H1 (cell line): ENCODE results near the gene EBPL. TPM values are rescaled to one million over a fixed set of nuclear protein-coding genes. Genes with fewer than 3 reads are reported as not detected.

Experiments
- CTCF ChIA-PET: fragments of 300-600 bp; sonication (Branson Sonifier 250); formaldehyde crosslinking; loops from one replicate; lab custom pipeline; 2021; ENCODE audit not compliant: partially characterized antibody; lab: Charles Lee
- POLR2A ChIA-PET: fragments of 300-600 bp; sonication (Branson Sonifier 250); formaldehyde crosslinking; loops from one replicate; lab custom pipeline; 2021; ENCODE audit warnings: inconsistent platforms; ENCODE audit not compliant: partially characterized antibody; lab: Charles Lee
- DNase-seq, 2 experiments: peaks; one replicate each; pipeline versions ENCODE4 v3.0.0 to v3.0.0-alpha.2; 2010 to 2022; ENCODE audit warnings: low spot score in 2 of 2, low read depth in 1 of 2, mixed read lengths in 1 of 2
- FAIRE-seq: peaks from 2 replicates; lab custom pipeline; 2011; peaks lifted over from hg19 to GRCh38; lab: Jason Lieb, UNC
- H2AFZ ChIP-seq: 2 replicates; pipeline ENCODE4 v1.8.1; 2012; ENCODE audit warnings: low read length, inconsistent platforms
- H2AK5ac ChIP-seq: 2 replicates; pipeline ENCODE4 v1.6.1; 2013; ENCODE audit warnings: low read depth, low read length
- H2BK120ac ChIP-seq: replicated peaks from 2 replicates; pipeline ENCODE3; 2013; ENCODE audit warnings: low read depth, low read length, inconsistent platforms
- H2BK12ac ChIP-seq: 2 replicates; pipeline ENCODE4 v1.6.1; 2013; ENCODE audit warnings: low read depth, low read length
- H2BK15ac ChIP-seq: 2 replicates; pipeline ENCODE4 v1.6.1; 2013; ENCODE audit warnings: low read length
- H2BK20ac ChIP-seq: 2 replicates; pipeline ENCODE4 v1.6.1; 2013; ENCODE audit warnings: low read length
- H2BK5ac ChIP-seq: 2 replicates; pipeline ENCODE4 v1.6.1; 2013; ENCODE audit warnings: low read depth, low read length
- H3K14ac ChIP-seq: 2 replicates; pipeline ENCODE4 v1.6.1; 2013; ENCODE audit warnings: inconsistent platforms; ENCODE audit not compliant: insufficient read length
- H3K18ac ChIP-seq: 2 replicates; pipeline ENCODE4 v1.6.1; 2013; ENCODE audit warnings: low read length; ENCODE audit errors: extremely low read depth
- H3K23ac ChIP-seq: 2 replicates; pipeline ENCODE4 v1.6.1; 2013; ENCODE audit warnings: inconsistent platforms; ENCODE audit not compliant: insufficient read length
- H3K23me2 ChIP-seq: 2 replicates; pipeline ENCODE4 v1.6.1; 2013; ENCODE audit warnings: low read depth, low read length
- H3K27ac ChIP-seq: 2 replicates; pipeline ENCODE4 v1.6.1; 2011; ENCODE audit warnings: low read depth, low read length, inconsistent platforms
- H3K27me3 ChIP-seq, 4 experiments: replicated peaks in 1 of 4; 1 replicate in 1 of 4; 2 replicates in 3 of 4; pipeline versions ENCODE4 v1.6.1 to v1.8.1; 2011 to 2013; ENCODE audit warnings: low read length in 3 of 4, mild to moderate bottlenecking in 3 of 4, inconsistent platforms in 2 of 4, mixed read lengths in 2 of 4, moderate library complexity in 1 of 4; ENCODE audit not compliant: control insufficient read depth in 3 of 4, insufficient read depth in 3 of 4; ENCODE audit errors: extremely low read depth in 1 of 4
- H3K36me3 ChIP-seq, 4 experiments: 2 replicates each; pipeline versions ENCODE4 v1.6.1 to v1.8.1; 2011 to 2013; ENCODE audit warnings: mild to moderate bottlenecking in 4 of 4, low read length in 3 of 4, moderate library complexity in 2 of 4, control low read depth in 1 of 4, inconsistent platforms in 1 of 4; ENCODE audit not compliant: insufficient read depth in 4 of 4, control insufficient read depth in 2 of 4
- H3K4ac ChIP-seq: replicated peaks from 2 replicates; pipeline ENCODE3; 2013; ENCODE audit warnings: low read length, low read depth, mixed read lengths, inconsistent platforms; ENCODE audit not compliant: insufficient read length
- H3K4me1 ChIP-seq, 4 experiments: replicated peaks in 1 of 4; 1 replicate in 1 of 4; 2 replicates in 3 of 4; pipeline versions ENCODE4 v1.6.1 to v1.8.1; 2011 to 2013; ENCODE audit warnings: low read length in 3 of 4, inconsistent platforms in 2 of 4, mixed read lengths in 1 of 4; ENCODE audit not compliant: insufficient read depth in 4 of 4, control insufficient read depth in 3 of 4
- H3K4me2 ChIP-seq, 2 experiments: 2 replicates each; pipeline versions ENCODE4 v1.6.1 to v1.8.1; 2011 to 2013; ENCODE audit warnings: low read depth in 2 of 2, low read length in 2 of 2, control low read depth in 1 of 2, inconsistent platforms in 1 of 2, mild to moderate bottlenecking in 1 of 2; ENCODE audit not compliant: insufficient read depth in 1 of 2
- H3K4me3 ChIP-seq, 4 experiments: fragments of 200-600, 300-600 bp in 1 of 4; sonication (generic), shearing (Covaris generic), sonication (Bioruptor Twin) in 1 of 4; 2 replicates each; pipeline versions ENCODE4 v1.5.1 to v1.8.1; 2011 to 2016; ENCODE audit warnings: low read length in 4 of 4, low read depth in 3 of 4, control low read depth in 2 of 4, inconsistent platforms in 2 of 4, mild to moderate bottlenecking in 2 of 4, mixed read lengths in 1 of 4, moderate library complexity in 1 of 4; ENCODE audit not compliant: insufficient read depth in 2 of 4; ENCODE audit errors: extremely low read depth in 1 of 4
- H3K56ac ChIP-seq: replicated peaks from 2 replicates; pipeline ENCODE3; 2013; ENCODE audit warnings: low read depth, mild to moderate bottlenecking, mixed read lengths, low read length, inconsistent platforms; ENCODE audit not compliant: insufficient read length
- H3K79me1 ChIP-seq: 2 replicates; pipeline ENCODE4 v1.6.1; 2013; ENCODE audit warnings: low read depth, low read length, control low read depth
- H3K79me2 ChIP-seq, 2 experiments: 2 replicates each; pipeline versions ENCODE4 v1.6.1 to v1.8.1; 2012 to 2013; ENCODE audit warnings: low read length in 2 of 2, mild to moderate bottlenecking in 2 of 2, inconsistent platforms in 1 of 2; ENCODE audit not compliant: insufficient read depth in 2 of 2, control insufficient read depth in 1 of 2
- H3K9ac ChIP-seq, 4 experiments: replicated peaks in 1 of 4; 1 replicate in 1 of 4; 2 replicates in 3 of 4; pipeline versions ENCODE4 v1.6.1 to v1.8.1; 2011 to 2013; ENCODE audit warnings: low read depth in 3 of 4, low read length in 3 of 4, control low read depth in 2 of 4, mild to moderate bottlenecking in 2 of 4, moderate library complexity in 2 of 4, inconsistent platforms in 1 of 4; ENCODE audit errors: extremely low read depth in 1 of 4
- H3K9me3 ChIP-seq, 2 experiments: 2 replicates each; pipeline versions ENCODE4 v1.6.1 to v1.8.1; 2012 to 2013; ENCODE audit warnings: mild to moderate bottlenecking in 2 of 2, moderate library complexity in 2 of 2, control low read depth in 1 of 2, inconsistent platforms in 1 of 2, low read depth in 1 of 2, low read length in 1 of 2, mixed read lengths in 1 of 2; ENCODE audit not compliant: insufficient read depth in 2 of 2
- H4K20me1 ChIP-seq, 2 experiments: replicated peaks in 1 of 2; 2 replicates each; pipeline versions ENCODE3 to v1.8.1; 2011 to 2013; ENCODE audit warnings: inconsistent platforms in 2 of 2, low read length in 2 of 2, mild to moderate bottlenecking in 1 of 2; ENCODE audit not compliant: insufficient read depth in 2 of 2, control insufficient read depth in 1 of 2
- H4K5ac ChIP-seq: 2 replicates; pipeline ENCODE4 v1.6.1; 2013; ENCODE audit warnings: low read length, low read depth, mixed read lengths, inconsistent platforms; ENCODE audit not compliant: insufficient read length
- H4K8ac ChIP-seq: 2 replicates; pipeline ENCODE4 v1.8.0; 2013; ENCODE audit warnings: mild to moderate bottlenecking, moderate library complexity, low read length, inconsistent platforms; ENCODE audit not compliant: insufficient read depth; ENCODE audit errors: extremely low read depth
- H4K91ac ChIP-seq: replicated peaks from 2 replicates; pipeline ENCODE3; 2013; ENCODE audit warnings: low read length, mixed read lengths, inconsistent platforms; ENCODE audit not compliant: insufficient read length
- ASH2L ChIP-seq: fragments of 200-600, 300-600 bp; sonication (generic); IDR thresholded peaks from one replicate; pipeline ENCODE4 v1.7.1; 2017; ENCODE audit warnings: low read length
- BRCA1 ChIP-seq: IDR thresholded peaks from 2 replicates; pipeline ENCODE4 v1.6.1; 2012; ENCODE audit warnings: low read depth, low read length, improper control_type of control experiment
- CBX8 ChIP-seq: fragments of 300-800, 300-1000 bp; sonication (generic); IDR thresholded peaks from 2 replicates; pipeline ENCODE4 v1.7.1; 2016; ENCODE audit warnings: low read depth, low read length, borderline replicate concordance
- CTBP2 ChIP-seq: IDR thresholded peaks from 2 replicates; pipeline ENCODE4 v1.7.0; 2011; ENCODE audit warnings: borderline replicate concordance, mild to moderate bottlenecking, moderate library complexity, mixed read lengths, low read length; ENCODE audit not compliant: insufficient read depth, insufficient read length
- GTF2F1 ChIP-seq: IDR thresholded peaks from 2 replicates; pipeline ENCODE4 v1.6.1; 2012; ENCODE audit warnings: low read depth, low read length, improper control_type of control experiment, borderline replicate concordance
- HDAC2 ChIP-seq, 2 experiments: fragments of 300-600 bp in 1 of 2; sonication (generic) in 1 of 2; IDR thresholded peaks; 2 replicates each; pipeline ENCODE4 v1.6.1; 2011 to 2012; ENCODE audit warnings: low read depth in 2 of 2, low read length in 2 of 2, mild to moderate bottlenecking in 2 of 2, moderate library complexity in 2 of 2, borderline replicate concordance in 1 of 2, inconsistent platforms in 1 of 2
- NRF1 ChIP-seq: IDR thresholded peaks from 2 replicates; pipeline ENCODE4 v1.6.1; 2011; ENCODE audit warnings: mild to moderate bottlenecking, low read depth, low read length, improper control_type of control experiment
- POLR2A ChIP-seq, 2 experiments: IDR thresholded peaks; 1 replicate in 1 of 2; 2 replicates in 1 of 2; pipeline ENCODE4 v1.6.1; 2011; ENCODE audit warnings: low read depth in 2 of 2, low read length in 2 of 2, mild to moderate bottlenecking in 2 of 2; ENCODE audit errors: control extremely low read depth in 1 of 2
- RNF2 ChIP-seq: fragments of 200-900, 300-1000 bp; sonication (generic); IDR thresholded peaks from 2 replicates; pipeline ENCODE4 v1.7.1; 2016; ENCODE audit warnings: borderline replicate concordance, low read depth, mild to moderate bottlenecking, antibody characterized with exemption, low read length; ENCODE audit not compliant: poor library complexity, severe bottlenecking; ENCODE audit errors: missing control alignments
- SP1 ChIP-seq: IDR thresholded peaks from 2 replicates; pipeline ENCODE4 v1.6.1; 2011; ENCODE audit warnings: low read depth, low read length
- SP4 ChIP-seq: IDR thresholded peaks from 2 replicates; pipeline ENCODE4 v1.6.1; 2012; ENCODE audit warnings: low read length, inconsistent platforms
- SUZ12 ChIP-seq: fragments of 200-600 bp; sonication (generic); IDR thresholded peaks from 2 replicates; pipeline ENCODE4 v1.6.1; 2012; ENCODE audit warnings: mild to moderate bottlenecking, inconsistent platforms, low read length, moderate library complexity, mixed read lengths
- TCF12 ChIP-seq: IDR thresholded peaks from 2 replicates; pipeline ENCODE4 v1.6.1; 2011; ENCODE audit warnings: low read depth, mild to moderate bottlenecking, low read length
- WGBS, 2 experiments: shearing (Covaris generic) in 1 of 2; methylation state at CpG; one replicate each; pipeline versions ENCODE4 v1.1.6 to v1.1.7; 2013 to 2015; ENCODE audit warnings: low lambda C conversion rate in 2 of 2, mixed read lengths in 2 of 2, inconsistent platforms in 1 of 2, low coverage in 1 of 2, missing lambda C conversion rate in 1 of 2; ENCODE audit not compliant: insufficient replicate concordance in 2 of 2, insufficient coverage in 1 of 2, insufficient read length in 1 of 2; ENCODE audit errors: extremely low coverage in 1 of 2, missing lambda C conversion rate in 1 of 2; 5-methylcytosine and 5-hydroxymethylcytosine counted together
- polyA plus RNA-seq, 7 experiments: library from polyadenylated mRNA; depleted of rRNA in 3 of 7; stranded (reverse) in 5 of 7; unstranded in 2 of 7; fragments of >200 nt in 5 of 7; fragments of 200-250 nt in 2 of 7; gene quantifications; 1 replicate in 5 of 7; 2 replicates in 1 of 7; 4 replicates in 1 of 7; pipeline versions ENCODE4 v1.2.1 to v1.2.3, GENCODE V29; 2011 to 2013; ENCODE audit warnings: missing spikeins in 2 of 7, mixed read lengths in 2 of 7
- total RNA-seq: library from RNA; stranded (reverse); fragmentation: NEBNext Ultra II Directional; extraction: Animal tissue kit (Norgen Biotek cat#: 25700); gene quantifications from 2 replicates; pipeline ENCODE4 v1.2.1, GENCODE V29; 2021

The EBPL gene
- total and polyA plus RNA-seq, 2 of the 8 experiments (the other 6 are each of a cell fraction or from before 2014, with no cell fraction given): 130 to 204 TPM

DNA sequence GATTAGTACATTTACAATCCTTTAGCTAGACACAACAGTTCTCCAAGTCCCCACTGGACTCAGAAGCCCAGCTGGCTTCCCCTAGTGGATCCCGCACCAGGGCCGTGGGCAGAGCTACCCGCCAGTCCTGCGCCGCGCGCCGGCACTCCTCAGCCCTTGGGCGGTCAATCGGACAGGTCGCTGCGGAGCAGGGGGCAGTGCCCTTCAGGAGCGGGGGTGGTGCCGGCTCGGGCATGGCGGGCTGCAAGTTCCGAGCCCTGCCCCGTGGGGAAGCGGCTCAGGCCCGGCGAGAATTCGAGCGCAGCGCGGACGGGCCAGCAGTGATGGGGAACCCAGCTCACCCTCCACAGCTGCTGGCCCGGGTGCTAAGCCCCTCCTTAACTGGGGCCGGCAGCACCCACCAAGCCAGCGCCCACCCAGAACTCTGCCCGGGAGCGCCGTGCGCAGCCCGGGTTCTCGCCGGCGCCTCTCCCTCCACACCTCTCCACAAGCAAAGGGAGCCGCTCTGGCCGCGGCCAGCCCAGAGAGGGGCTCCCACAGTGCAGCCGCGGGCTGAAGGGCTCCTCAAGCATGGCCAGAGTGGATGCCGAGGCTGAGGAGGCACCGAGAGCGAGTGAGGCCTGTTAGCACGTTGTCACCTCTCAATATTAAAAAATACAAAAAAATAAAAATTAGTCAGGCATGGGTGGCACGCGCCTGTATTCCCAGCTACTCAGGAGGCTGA lies 12.9 kb downstream of the EBPL start:
- no peak overlapping the region for H3K56ac ChIP-seq
- H3K23me2 ChIP-seq: no peaks in the 10 kb centered on the region
- no peak overlapping the region for H2BK120ac ChIP-seq
- CTCF ChIA-PET: interaction anchor here (1.2 to 2.2 kb wide), 3 partner anchors 8 to 11 kb away, joined by 3 to 8 read pairs (median 7); no protein-coding TSS in a partner anchor
- no peak overlapping the region for H3K4ac ChIP-seq
- no peak overlapping the region for H3K23ac ChIP-seq
- H3K4me3 ChIP-seq: no peak overlapping the region
- H3K4me1 ChIP-seq: no peaks in the 10 kb centered on the region
- no peak overlapping the region for H3K27ac ChIP-seq
- no peak overlapping the region for H2BK12ac ChIP-seq
- no peak overlapping the region for H3K14ac ChIP-seq
- 92% methylated on average over 38 of the region's 48 CpGs; no CpG with 5 or more reads in 1 of the 2 experiments for WGBS, 2 experiments
- peaks cover 0 to 35% (median 9%) of the 10 kb centered on the region in 4 experiments; a peak in 4 of 8 replicates for H3K36me3 ChIP-seq
- POLR2A ChIA-PET: interaction anchor here (1.6 to 2.2 kb wide), 2 partner anchors 10 to 13 kb away, joined by 4 to 8 read pairs; partner anchors contain the start of gene EBPL
- no peak overlapping the region for H2BK5ac ChIP-seq
- H4K91ac ChIP-seq: no peak overlapping the region
- H3K27me3 ChIP-seq: no peaks in the 10 kb centered on the region
- H4K5ac ChIP-seq: no peak overlapping the region
- H3K79me1 ChIP-seq: peaks cover 3% of the 10 kb centered on the region; the same call in 1 of the 2 replicates
- H3K79me2 ChIP-seq: peaks cover 10 to 68% of the 10 kb centered on the region in 2 experiments
- DNase-seq: no peak
- no peak for FAIRE-seq
- H3K9me3 ChIP-seq: peaks cover 9 to 20% of the 10 kb centered on the region in 2 experiments; a peak in 3 of 4 replicates
- H2BK15ac ChIP-seq: no peak overlapping the region
- no peak overlapping the region for H2AK5ac ChIP-seq
- H2BK20ac ChIP-seq: no peak overlapping the region
- H3K4me2 ChIP-seq: no peak overlapping the region
- H4K8ac ChIP-seq: no peak overlapping the region
- H4K20me1 ChIP-seq: peaks cover 0 to 2% of the 10 kb centered on the region in 2 experiments
- H3K9ac ChIP-seq: no peak overlapping the region
- H3K18ac ChIP-seq: no peak overlapping the region
- H2AFZ ChIP-seq: no peak overlapping the region
- TF ChIP-seq POLR2A (IDR thresholded peaks at IDR 0.05; ENCODE audit: control extremely low read depth in 1 of 2, low read depth in 2 of 2, low read length in 2 of 2) (no peak), CTBP2 (no peak), HDAC2 (IDR thresholded peaks at IDR 0.05; ENCODE audit: borderline replicate concordance in 1 of 2, low read depth in 2 of 2, low read length in 2 of 2) (no peak), SUZ12 (no peak), ASH2L (no peak), NRF1 (no peak), SP4 (no peak), RNF2 (no peak), GTF2F1 (no peak), CBX8 (no peak), BRCA1 (no peak), TCF12 (no peak), SP1 (no peak)
